DOHH2 (cell line): ENCODE measurements around the gene AKT1S1.

Experiments used
- H3F3A ChIP-seq: fragments of 200-600 bp; sonication (generic), shearing (Covaris generic); 2 replicates; pipeline ENCODE4 v1.6.0; 2016; ENCODE audit warnings: antibody characterized with exemption, mild to moderate bottlenecking; ENCODE audit not compliant: control insufficient read depth, insufficient read depth
- H3K27ac ChIP-seq: fragments of 200-600 bp; sonication (generic); 2 replicates; pipeline ENCODE4 v1.5.1; 2014; ENCODE audit warnings: low read depth, mild to moderate bottlenecking, low read length, moderate library complexity
- H3K27me3 ChIP-seq: fragments of 200-600 bp; sonication (generic); 2 replicates; pipeline ENCODE4 v1.6.1; 2014; ENCODE audit warnings: mild to moderate bottlenecking, low read length, mixed read lengths; ENCODE audit not compliant: control insufficient read depth
- H3K36me3 ChIP-seq: fragments of 200-600 bp; sonication (generic); 2 replicates; pipeline ENCODE4 v1.6.1; 2014; ENCODE audit warnings: mild to moderate bottlenecking, low read length, moderate library complexity, mixed read lengths; ENCODE audit not compliant: control insufficient read depth
- H3K4me1 ChIP-seq: fragments of 200-600 bp; sonication (generic); 2 replicates; pipeline ENCODE4 v1.6.1; 2014; ENCODE audit warnings: mild to moderate bottlenecking, low read length, mixed read lengths; ENCODE audit not compliant: control insufficient read depth
- H3K4me2 ChIP-seq: fragments of 200-600 bp; sonication (generic); 2 replicates; pipeline ENCODE4 v1.6.0; 2014; ENCODE audit warnings: mild to moderate bottlenecking, low read length, moderate library complexity
- H3K4me3 ChIP-seq: fragments of 200-600 bp; sonication (generic); 2 replicates; pipeline ENCODE4 v1.5.1; 2014; ENCODE audit warnings: mild to moderate bottlenecking, low read length, mixed read lengths
- H3K79me2 ChIP-seq: fragments of 200-600 bp; sonication (generic); 2 replicates; pipeline ENCODE4 v1.6.1; 2014; ENCODE audit warnings: mild to moderate bottlenecking, low read length, mixed read lengths; ENCODE audit not compliant: control insufficient read depth
- H3K9me2 ChIP-seq: fragments of 200-600 bp; sonication (generic); replicated peaks from 2 replicates; pipeline ENCODE4 v1.6.1; 2014; ENCODE audit warnings: mild to moderate bottlenecking, low read length, mixed read lengths; ENCODE audit not compliant: control insufficient read depth
- H3K9me3 ChIP-seq: fragments of 200-600 bp; sonication (generic); 2 replicates; pipeline ENCODE4 v1.6.1; 2014; ENCODE audit warnings: antibody characterized with exemption, low read length, mixed read lengths; ENCODE audit not compliant: control insufficient read depth, insufficient read depth
- H4K20me1 ChIP-seq: fragments of 200-600 bp; sonication (generic); 2 replicates; pipeline ENCODE4 v1.6.0; 2014; ENCODE audit warnings: low read depth, mild to moderate bottlenecking, antibody characterized with exemption, low read length, moderate library complexity; ENCODE audit not compliant: control insufficient read depth, insufficient read depth
- EZH2phosphoT487 ChIP-seq: fragments of 200-600 bp; sonication (generic); IDR thresholded peaks from 2 replicates; pipeline ENCODE4 v1.6.1; 2017; ENCODE audit warnings: borderline replicate concordance, mild to moderate bottlenecking, antibody characterized with exemption, low read length, moderate library complexity, mixed read lengths
- TF ChIP-seq, protein P1 (sequence below): fragments of 200-600 bp; sonication (generic); IDR thresholded peaks from one replicate; pipeline ENCODE4 v1.5.1; 2014; ENCODE audit warnings: antibody characterized with exemption, mild to moderate bottlenecking, low read depth, low read length; ENCODE audit not compliant: poor library complexity, severe bottlenecking

The AKT1S1 gene

GRCh38 chr19:49882643-49883042 lies 5.5 kb upstream of the AKT1S1 start:
- Histone ChIP-seq H3K9me3 (peaks cover 3% of the 10 kb centered on the region; the same call in 1 of the 2 replicates), H3K4me3 (no peak overlapping the region), H3K36me3 (peaks cover 20% of the 10 kb centered on the region), H3K79me2 (0 out of 2 replicates have a peak, but pooled peaks cover 2% of the 10 kb centered on the region), H3K9me2 (no peaks in the 10 kb centered on the region), H3K4me1 (peaks cover 17% of the 10 kb centered on the region), H3K27ac (no peak overlapping the region), H3K4me2 (no peak overlapping the region), H3F3A (peaks cover 5% of the 10 kb centered on the region; the same call in 1 of the 2 replicates), H3K27me3 (peaks cover 6% of the 10 kb centered on the region), H4K20me1 (no peaks in the 10 kb centered on the region)
- no peak for TF ChIP-seq EZH2phosphoT487
- TF ChIP-seq, protein P1, sequence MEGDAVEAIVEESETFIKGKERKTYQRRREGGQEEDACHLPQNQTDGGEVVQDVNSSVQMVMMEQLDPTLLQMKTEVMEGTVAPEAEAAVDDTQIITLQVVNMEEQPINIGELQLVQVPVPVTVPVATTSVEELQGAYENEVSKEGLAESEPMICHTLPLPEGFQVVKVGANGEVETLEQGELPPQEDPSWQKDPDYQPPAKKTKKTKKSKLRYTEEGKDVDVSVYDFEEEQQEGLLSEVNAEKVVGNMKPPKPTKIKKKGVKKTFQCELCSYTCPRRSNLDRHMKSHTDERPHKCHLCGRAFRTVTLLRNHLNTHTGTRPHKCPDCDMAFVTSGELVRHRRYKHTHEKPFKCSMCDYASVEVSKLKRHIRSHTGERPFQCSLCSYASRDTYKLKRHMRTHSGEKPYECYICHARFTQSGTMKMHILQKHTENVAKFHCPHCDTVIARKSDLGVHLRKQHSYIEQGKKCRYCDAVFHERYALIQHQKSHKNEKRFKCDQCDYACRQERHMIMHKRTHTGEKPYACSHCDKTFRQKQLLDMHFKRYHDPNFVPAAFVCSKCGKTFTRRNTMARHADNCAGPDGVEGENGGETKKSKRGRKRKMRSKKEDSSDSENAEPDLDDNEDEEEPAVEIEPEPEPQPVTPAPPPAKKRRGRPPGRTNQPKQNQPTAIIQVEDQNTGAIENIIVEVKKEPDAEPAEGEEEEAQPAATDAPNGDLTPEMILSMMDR, result no peak

DNA sequence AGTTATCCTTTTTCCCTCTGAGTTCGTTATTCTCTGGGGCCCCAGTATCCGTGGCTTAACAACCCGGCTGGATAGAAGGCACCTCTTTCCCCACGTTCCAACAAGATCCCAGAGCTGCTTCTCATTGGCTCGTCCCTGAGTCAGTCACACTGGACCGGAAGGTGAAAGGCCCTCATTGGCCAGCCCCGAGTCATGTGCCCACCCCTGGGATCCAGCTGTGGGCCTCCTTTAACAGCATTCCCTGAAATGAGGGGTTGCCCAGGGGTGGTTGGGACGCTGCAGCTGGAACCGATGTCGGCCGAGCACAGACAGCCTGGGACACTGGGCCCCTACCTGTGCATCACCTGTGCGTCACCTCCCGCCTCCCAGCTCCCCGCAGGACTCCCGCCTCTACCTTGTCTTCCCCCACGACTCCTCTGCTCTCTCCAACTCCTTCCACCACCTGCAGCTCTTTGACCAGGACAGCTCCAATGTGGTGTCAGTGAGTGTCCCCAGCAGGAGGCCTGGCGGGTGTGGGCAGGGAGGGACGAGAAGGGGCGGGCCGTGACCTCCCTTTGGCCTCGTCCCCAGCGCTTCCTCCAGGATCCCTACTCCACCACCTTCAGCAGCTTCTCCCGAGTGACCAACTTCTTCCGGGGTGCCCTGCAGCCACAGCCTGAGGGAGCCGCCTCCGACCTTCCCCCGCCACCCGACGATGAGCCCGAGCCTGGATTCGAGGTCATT lies 4.7 kb upstream of the AKT1S1 start:
- TF ChIP-seq, protein P1, result no peak
- TF ChIP-seq EZH2phosphoT487, result no peak
- peaks cover 3% of the 10 kb centered on the region; the same call in 1 of the 2 replicates for H3K9me3 ChIP-seq
- H3K79me2 ChIP-seq, result 0 out of 2 replicates have a peak, but pooled peaks cover 2% of the 10 kb centered on the region
- H3K4me1 ChIP-seq, result peaks cover 13% of the 10 kb centered on the region
- H3F3A ChIP-seq, result peaks cover 5% of the 10 kb centered on the region; the same call in 1 of the 2 replicates
- no peaks in the 10 kb centered on the region for H4K20me1 ChIP-seq
- no peak overlapping the region for H3K27ac ChIP-seq
- H3K36me3 ChIP-seq, result peaks cover 20% of the 10 kb centered on the region
- no peaks in the 10 kb centered on the region for H3K9me2 ChIP-seq
- no peak overlapping the region for H3K4me2 ChIP-seq
- H3K27me3 ChIP-seq, result no peaks in the 10 kb centered on the region
- H3K4me3 ChIP-seq, result no peak overlapping the region

- no peak for TF ChIP-seq EZH2phosphoT487
- TF ChIP-seq, protein P1, result no peak
- Histone ChIP-seq H3K4me1 (peaks cover 13% of the 10 kb centered on the region), H3K36me3 (peaks cover 22% of the 10 kb centered on the region)
Observed at GRCh38 chr19:49881186-49881585, 4.0 kb upstream of the AKT1S1 start.

More at GRCh38 chr19:49881186-49881585, 4.0 kb upstream of the AKT1S1 start:
- peaks cover under 1% of the 10 kb centered on the region; the same call in 1 of the 2 replicates for H3F3A ChIP-seq
- no peak overlapping the region for H3K27ac ChIP-seq
- no peak overlapping the region for H3K4me3 ChIP-seq
- H3K9me3 ChIP-seq, result peaks cover 3% of the 10 kb centered on the region; the same call in 1 of the 2 replicates
- H3K27me3 ChIP-seq, result no peaks in the 10 kb centered on the region
- no peaks in the 10 kb centered on the region for H3K9me2 ChIP-seq
- H4K20me1 ChIP-seq, result no peaks in the 10 kb centered on the region
- H3K4me2 ChIP-seq, result no peak overlapping the region
- peaks cover 4% of the 10 kb centered on the region for H3K79me2 ChIP-seq
